ENCODE results near the gene TMEM201. TPM values are rescaled to one million over a fixed set of nuclear protein-coding genes. Genes with fewer than 3 reads are reported as not detected.
A peak's percentile ranks its signal among the peaks of the same experiment; 100 is the strongest.

TMEM201 gene
- total RNA-seq, 1 donor from 2014 or later = 12.8 TPM

DNA sequence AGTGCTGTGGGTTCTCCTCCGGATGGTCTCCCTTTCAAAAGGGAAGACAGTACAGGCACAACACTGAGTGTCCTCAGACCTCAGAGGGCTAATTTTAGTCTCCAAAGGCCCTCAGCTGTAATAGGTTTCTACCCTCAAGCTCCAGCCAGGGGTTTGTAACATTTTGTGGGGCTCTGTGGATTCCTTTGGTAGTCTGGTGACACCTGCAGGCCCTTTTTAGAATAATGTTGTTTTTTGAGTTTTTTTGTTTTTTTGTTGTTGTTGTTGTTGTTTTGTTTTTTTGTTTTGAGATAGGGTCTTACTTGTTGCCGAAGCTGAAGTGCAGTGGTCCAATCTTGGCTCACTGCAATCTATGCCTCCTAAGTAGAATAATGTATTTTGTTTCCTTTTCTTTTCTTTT, 15.0 kb upstream of the TMEM201 start:
- intact Hi-C loops (cut with DNase I) = loop anchor here (1.0 to 10.0 kb wide), 2 partner anchors 78 to 309 kb away; no protein-coding TSS in a partner anchor
- H3K27ac ChIP-seq = no peak overlapping the region
- no peak for DNase-seq (ENCODE audit: low spot score in 2 of 2)
- no peaks in the 10 kb centered on the region for H3K4me1 ChIP-seq
- H3K4me3 ChIP-seq = no peak overlapping the region
- H3K36me3 ChIP-seq = peaks cover 0 to 2% of the 10 kb centered on the region in 2 donors
- no peaks in the 10 kb centered on the region for H3K27me3 ChIP-seq
- no peaks in the 10 kb centered on the region for H3K9me3 ChIP-seq
- TF ChIP-seq, protein P1, sequence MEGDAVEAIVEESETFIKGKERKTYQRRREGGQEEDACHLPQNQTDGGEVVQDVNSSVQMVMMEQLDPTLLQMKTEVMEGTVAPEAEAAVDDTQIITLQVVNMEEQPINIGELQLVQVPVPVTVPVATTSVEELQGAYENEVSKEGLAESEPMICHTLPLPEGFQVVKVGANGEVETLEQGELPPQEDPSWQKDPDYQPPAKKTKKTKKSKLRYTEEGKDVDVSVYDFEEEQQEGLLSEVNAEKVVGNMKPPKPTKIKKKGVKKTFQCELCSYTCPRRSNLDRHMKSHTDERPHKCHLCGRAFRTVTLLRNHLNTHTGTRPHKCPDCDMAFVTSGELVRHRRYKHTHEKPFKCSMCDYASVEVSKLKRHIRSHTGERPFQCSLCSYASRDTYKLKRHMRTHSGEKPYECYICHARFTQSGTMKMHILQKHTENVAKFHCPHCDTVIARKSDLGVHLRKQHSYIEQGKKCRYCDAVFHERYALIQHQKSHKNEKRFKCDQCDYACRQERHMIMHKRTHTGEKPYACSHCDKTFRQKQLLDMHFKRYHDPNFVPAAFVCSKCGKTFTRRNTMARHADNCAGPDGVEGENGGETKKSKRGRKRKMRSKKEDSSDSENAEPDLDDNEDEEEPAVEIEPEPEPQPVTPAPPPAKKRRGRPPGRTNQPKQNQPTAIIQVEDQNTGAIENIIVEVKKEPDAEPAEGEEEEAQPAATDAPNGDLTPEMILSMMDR (IDR thresholded peaks at IDR 0.05) = peak; percentile 14 to 56 (median 17)

DNA sequence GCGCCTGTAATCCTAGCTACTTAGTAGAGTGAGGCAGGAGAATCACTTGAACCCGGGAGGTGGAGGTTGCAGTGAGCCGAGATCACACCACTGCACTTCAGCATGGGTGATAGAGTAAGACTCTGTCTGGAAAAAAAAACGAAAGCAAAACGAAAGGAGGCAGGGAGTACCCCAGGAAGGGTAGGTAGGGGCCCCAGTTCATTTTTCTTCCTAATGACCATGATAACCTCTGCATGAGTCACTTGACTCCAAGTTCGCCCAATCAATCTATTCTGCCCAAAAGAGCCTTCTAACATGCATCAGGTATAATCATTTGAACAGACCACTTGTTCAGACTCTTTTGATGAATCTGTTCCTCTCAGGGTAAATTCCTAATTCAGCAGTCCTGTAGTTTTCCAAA, 13.2 kb upstream of the TMEM201 start:
- intact Hi-C loops (cut with DNase I) = loop anchor here (10.0 kb wide), 1 partner anchor 311 kb away; no protein-coding TSS in a partner anchor
- TF ChIP-seq, protein P1 (IDR thresholded peaks at IDR 0.05) = no peak
- Histone ChIP-seq H3K36me3 (peaks cover 2 to 3% of the 10 kb centered on the region in 2 donors), H3K27me3 (no peaks in the 10 kb centered on the region), H3K9me3 (no peaks in the 10 kb centered on the region), H3K4me3 (no peak overlapping the region), H3K4me1 (no peaks in the 10 kb centered on the region), H3K27ac (no peak overlapping the region)
- DNase-seq (ENCODE audit: low spot score in 2 of 2) = no peak

DNA sequence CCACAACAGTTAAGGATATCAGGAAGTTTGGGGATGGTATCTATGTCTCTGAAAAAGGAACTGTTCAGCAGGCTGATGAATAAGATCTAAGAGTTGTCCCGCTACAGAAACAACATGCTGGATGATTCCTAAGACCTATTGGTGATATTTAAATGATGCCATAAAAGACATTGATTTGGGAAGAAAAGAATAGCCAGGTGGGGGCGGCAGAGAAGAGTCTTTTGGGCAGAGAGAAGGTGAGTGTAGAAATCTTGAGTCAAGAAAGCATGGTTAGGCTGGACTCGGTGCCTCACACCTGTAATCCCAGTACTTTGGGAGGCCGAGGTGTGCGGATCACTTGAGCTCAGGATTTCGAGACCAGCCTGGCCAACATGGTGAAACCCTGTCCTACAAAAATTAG, 11.8 kb upstream of the TMEM201 start:
- H3K9me3 ChIP-seq = no peaks in the 10 kb centered on the region
- TF ChIP-seq, protein P1 (IDR thresholded peaks at IDR 0.05) = no peak
- H3K27me3 ChIP-seq = no peaks in the 10 kb centered on the region
- H3K36me3 ChIP-seq = peaks cover 0 to 3% of the 10 kb centered on the region in 2 donors
- H3K27ac ChIP-seq = no peak overlapping the region
- H3K4me1 ChIP-seq = no peaks in the 10 kb centered on the region
- intact Hi-C loops (cut with DNase I) = loop anchor here (10.0 kb wide), 1 partner anchor 312 kb away; no protein-coding TSS in a partner anchor
- no peak overlapping the region for H3K4me3 ChIP-seq
- DNase-seq (ENCODE audit: low spot score in 2 of 2) = no peak

DNA sequence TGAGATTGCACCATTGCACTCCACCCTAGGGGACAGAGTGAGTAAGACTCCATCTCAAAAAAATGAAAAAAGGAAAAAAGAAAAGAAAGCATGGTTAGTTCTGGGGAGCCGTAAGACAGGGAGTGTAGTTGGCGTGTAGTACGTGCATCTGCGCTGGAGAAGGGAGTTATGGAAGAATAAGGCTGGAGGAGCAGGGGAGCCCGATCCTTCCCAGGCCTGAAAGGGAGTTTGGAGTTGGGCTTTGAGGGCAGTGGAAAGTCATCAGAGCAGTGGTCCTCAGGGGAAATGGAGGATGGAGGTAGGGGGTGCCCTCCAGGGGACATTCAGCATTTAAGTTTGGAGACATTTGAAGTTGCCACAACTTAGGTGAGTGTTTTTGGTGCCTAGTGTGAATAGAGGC, 11.3 kb upstream of the TMEM201 start:
- peaks cover 0 to 3% of the 10 kb centered on the region in 2 donors for H3K36me3 ChIP-seq
- no peaks in the 10 kb centered on the region for H3K4me1 ChIP-seq
- no peak for DNase-seq (ENCODE audit: low spot score in 2 of 2)
- H3K27ac ChIP-seq = no peak overlapping the region
- H3K9me3 ChIP-seq = no peaks in the 10 kb centered on the region
- intact Hi-C loops (cut with DNase I) = loop anchor here (10.0 kb wide), 1 partner anchor 313 kb away; no protein-coding TSS in a partner anchor
- TF ChIP-seq, protein P1 (IDR thresholded peaks at IDR 0.05) = no peak
- H3K4me3 ChIP-seq = no peak overlapping the region
- H3K27me3 ChIP-seq = no peaks in the 10 kb centered on the region

DNA sequence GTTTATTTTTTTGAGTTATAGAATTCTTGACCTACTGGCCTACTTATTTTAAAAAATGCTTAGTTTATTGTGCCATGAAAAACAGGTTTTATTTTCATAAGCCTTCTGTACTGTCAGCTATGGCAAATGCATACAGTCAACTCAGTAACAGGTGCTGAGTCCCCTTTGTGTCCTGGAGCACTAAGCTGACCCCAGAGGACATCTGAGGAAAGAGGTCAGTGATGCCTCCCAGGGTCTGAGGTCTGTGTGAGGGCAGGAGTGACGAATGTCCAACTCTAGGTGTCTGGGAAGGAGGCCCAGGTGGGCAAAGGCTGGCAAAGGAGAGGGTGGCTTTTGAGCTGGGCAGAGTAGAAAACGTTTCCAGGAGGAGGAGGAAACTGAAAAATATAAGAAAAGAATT, 7.8 kb upstream of the TMEM201 start:
- TF ChIP-seq, protein P1 (IDR thresholded peaks at IDR 0.05) = no peak
- H3K27me3 ChIP-seq = no peaks in the 10 kb centered on the region

More for the DNA sequence above, 7.8 kb upstream of the TMEM201 start:
- Histone ChIP-seq H3K4me1 (no peaks in the 10 kb centered on the region), H3K36me3 (peaks cover 0 to 3% of the 10 kb centered on the region in 2 donors), H3K27ac (no peak overlapping the region), H3K9me3 (no peaks in the 10 kb centered on the region), H3K4me3 (no peak overlapping the region)
- intact Hi-C loops (cut with DNase I) = no loop called here
- no peak for DNase-seq (ENCODE audit: low spot score in 2 of 2)
